Muscle of arm (tissue), 12 donors: ENCODE results near the gene CD247. TPM values are rescaled to one million over a fixed set of nuclear protein-coding genes. Genes with fewer than 3 reads are reported as not detected.

Source experiments
- DNase-seq: peaks from one replicate; pipeline ENCODE4 v3.0.0-alpha.2; 2013
- polyA plus RNA-seq, 12 donors: library from polyadenylated mRNA; unstranded; fragments of 120-200 nt; gene quantifications; one replicate each; pipeline ENCODE4 v1.2.1, GENCODE V29; 2013; ENCODE audit not compliant: insufficient read length in 12 of 12

Gene CD247
- polyA plus RNA-seq, 12 donors: 0.28 to 3.4 (median 0.50) TPM; not detected in 2

DNA sequence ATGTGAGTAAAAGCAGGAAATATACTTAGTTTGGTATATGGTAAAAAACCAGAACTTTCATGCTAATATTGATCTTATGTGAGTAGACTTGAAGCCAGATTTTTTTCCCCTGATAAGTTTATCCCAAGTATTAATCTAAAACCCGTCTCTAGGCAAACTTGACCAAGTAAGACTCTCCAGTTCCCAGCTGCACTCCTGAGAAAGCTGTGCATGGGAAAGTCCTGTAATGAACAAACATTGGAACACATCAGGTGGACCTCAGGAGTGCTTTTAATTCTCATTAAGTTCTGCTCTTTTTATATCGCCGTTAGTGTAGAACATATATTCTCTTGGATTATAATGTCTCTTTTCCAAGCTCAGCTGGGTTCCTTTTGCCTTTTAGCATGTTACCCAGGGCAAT lies 105.0 kb downstream of the CD247 start:
- no peak for DNase-seq

DNA sequence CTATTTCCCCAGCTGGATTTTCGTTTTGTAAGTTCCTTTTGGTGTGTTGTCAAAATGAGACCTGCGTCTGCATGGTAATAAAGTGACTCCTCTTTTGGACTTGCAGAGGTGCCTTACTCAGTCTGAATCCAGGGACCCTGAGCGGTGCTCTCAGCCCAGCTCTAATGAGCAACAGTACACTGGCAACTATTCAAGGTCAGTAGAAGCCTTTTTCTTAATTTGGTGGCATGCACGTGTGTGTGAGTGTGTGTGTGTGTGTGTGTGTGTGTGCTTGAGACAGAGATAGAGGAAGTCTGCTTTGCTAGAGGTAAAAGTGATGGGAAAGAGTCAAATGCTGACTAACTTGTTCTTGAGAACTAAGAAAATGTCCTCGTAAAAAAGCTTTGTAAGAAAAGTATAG lies 105.4 kb downstream of the CD247 start:
- DNase-seq: no peak

DNA sequence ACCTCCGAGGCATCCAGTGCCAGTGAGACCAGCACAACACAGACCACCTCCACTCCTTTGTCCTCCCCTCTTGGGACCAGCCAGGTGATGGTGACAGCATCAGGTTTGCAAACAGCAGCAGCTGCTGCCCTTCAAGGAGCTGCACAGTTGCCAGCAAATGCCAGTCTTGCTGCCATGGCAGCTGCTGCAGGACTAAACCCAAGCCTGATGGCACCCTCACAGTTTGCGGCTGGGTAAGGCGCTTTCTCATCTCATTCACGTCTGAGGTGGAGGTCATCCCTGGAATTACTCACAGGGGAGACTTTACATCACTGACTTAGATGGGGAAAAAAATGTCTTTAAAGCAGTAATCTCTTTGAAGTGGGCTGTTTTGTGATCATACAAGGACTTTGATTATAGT lies 106.3 kb downstream of the CD247 start:
- DNase-seq: no peak

- no peak for DNase-seq
These were observed 109.1 kb downstream of the CD247 start for GRCh38 chr1:167409183-167409582.

DNA sequence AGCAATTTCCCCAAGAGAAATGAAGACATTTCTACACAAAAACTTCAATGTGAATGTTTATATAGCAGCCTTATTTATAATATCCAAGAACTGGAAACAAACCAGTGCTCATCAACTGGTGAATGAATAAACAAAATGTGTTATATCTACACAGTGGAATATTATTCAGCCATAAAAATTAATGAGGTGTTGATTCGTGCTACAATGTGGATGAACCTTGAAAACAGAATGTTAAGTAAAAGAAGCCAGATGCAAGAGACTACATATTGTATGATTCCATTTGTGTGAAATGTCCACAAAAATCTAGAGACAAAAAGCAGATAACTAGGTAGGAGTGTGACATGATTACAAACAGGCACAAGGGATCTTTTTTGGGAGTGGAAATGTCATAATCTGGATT lies 110.0 kb downstream of the CD247 start:
- DNase-seq: no peak

GRCh38 chr1:167404908-167405307 lies 113.4 kb downstream of the CD247 start:
- DNase-seq: no peak

DNA sequence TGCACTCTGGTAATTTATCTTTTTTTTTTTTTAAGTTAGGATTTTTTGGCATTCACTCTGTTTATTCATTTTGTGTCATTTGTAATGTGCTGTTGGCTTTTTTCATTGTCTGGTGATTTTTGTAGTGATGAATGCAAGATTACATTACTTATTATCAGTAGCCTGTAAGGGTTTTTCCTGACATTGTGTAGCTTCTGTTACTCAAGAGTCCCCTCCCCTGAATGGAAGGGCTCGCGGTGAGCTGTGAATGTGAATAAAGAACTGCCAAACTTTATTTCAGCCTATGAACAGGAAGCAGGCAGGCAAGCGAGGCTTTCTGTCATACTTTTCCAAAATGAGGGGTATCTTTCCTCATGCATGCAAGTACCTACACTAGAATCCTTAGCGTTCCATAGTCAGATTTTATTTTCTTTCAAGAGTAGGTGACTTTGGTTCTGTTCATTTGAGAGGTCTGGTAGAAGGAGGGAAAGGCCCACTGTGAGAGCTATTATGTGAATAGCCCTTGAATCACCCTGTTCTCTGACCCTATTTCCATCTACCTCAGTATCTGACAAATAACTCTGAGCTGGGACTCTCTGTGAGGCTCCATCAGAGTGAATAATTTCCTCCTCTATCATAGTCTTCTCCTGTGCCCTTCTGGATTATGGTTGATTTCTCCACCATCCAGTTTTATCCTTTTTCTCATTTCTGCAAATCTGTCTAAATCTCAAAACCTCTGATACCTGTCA lies 114.0 kb downstream of the CD247 start:
- DNase-seq: no peak

DNA sequence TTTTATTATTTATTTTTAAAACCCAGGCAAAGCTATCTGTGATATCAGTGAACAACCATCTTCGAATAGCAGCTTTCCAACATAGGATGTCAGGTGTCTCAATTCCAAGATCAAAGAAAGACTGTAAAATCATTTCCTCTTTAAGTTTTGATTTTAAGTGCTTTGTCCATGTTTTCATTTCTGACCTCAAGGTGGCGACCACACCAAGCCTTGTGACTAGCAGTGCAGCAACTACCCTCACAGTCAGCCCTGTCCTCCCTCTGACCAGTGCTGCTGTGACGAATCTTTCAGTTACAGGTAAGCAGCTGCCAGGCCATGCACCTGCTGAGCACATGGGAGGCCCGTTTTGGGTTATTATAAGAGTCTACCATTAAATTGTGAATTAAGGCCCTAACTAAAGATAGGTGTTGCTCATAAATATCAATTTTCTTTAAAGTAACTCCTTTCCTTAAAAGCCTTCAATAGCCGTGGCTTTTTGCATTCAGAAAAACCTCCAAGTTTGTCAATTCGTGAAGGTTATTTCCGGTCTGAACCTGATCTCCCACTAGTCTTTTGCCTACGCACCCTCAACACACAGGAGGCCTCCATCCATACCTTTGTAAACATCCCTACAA lies 117.0 kb downstream of the CD247 start:
- DNase-seq: peak; percentile 23

- no peak for DNase-seq
These were observed 117.9 kb downstream of the CD247 start for GRCh38 chr1:167400359-167400953.

DNA sequence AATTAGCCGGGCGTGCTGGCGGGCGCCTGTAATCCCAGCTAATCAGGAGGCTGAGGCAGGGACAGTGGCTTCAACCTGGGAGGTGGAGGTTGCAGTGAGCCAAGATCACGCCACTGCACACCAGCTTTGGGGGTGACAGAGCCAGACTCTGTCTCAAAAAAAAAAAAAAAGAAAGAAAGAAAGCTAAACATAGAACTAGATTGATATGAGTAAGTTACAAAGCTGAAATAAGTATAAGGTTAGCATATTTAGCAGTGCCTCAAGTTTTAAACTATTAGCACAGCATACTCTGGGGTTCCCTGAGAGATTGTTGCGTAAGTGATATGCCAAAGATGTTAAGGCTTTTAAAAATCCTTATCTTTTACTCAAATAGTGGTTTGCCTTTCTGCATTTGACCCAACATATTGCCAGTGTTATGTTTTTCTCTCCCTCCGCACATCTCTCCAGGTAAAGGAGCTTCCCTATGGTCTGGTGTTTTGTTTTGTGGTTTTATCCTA lies 126.1 kb downstream of the CD247 start:
- DNase-seq: no peak

DNA sequence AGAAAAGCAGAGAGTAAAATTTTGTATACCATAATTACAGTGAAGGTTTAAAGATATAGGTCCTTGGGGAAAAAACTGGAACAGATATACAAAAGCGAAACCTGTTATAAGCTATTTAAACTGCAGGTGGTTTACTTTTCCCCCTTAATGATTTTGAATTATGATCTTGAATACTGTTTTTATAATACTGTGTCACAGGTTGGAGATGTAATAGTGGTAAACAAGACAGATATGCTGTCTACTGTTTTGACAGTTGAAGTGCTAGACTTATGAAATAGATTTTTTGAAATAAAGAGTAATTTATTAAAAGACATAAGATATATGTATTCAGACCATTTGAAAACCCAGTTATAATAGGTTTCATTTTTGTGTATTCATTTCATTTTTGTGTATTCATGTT lies 129.4 kb downstream of the CD247 start:
- no peak for DNase-seq

DNA sequence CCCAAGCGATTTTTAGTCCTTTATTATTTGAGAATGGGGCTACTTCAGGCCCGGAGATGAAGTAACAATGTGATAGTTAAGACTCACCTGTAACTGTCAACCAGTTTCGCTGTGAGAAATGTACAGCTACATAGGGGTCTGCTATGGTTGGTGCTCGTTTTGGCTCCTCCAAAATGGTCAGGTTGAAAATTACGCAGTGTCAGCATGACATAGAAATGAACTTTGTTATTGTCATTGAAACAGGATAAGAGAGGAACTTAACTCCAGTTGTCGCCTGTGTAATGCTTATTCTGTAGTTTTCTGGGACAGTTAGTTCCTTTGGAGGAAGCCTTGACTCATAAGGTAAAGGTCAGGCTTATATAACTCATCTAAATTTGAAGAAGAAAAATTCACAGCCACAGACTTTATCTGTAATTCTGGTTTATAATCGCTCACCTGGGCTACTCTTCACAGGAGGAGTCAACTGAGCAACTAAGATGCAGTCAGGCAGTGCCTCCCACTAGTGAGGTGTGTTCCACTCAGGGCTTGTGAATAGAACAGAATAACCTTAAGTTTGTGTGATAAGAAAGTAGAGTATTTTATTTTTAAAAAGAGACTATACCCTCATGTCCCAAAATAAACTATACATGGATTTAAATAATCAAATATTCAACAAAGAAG lies 130.9 kb downstream of the CD247 start:
- no peak for DNase-seq

Other genes starting within 250 kb of the CD247 start
- 10 to 100 TPM in 11 of 12 donors, not detected in 1; 23.7 to 46.7 (median 36.3) TPM for gene CREG1, start 35.2 kb upstream of the CD247 start, polyA plus RNA-seq
- gene RCSD1, start 111.7 kb upstream of the CD247 start, polyA plus RNA-seq: 10 to 100 TPM in 11 of 12 donors, not detected in 1; 23.5 to 70.8 (median 43.3) TPM
- 100 to 1,000 TPM in 3 of 12 donors, 10 to 100 TPM in 8, not detected in 1; 75.8 to 119 (median 91.8) TPM for gene MPZL1, start 203.5 kb upstream of the CD247 start, polyA plus RNA-seq